Eye (tissue), 1 donor: ENCODE measurements around the gene RPL3.
"Not testable (repeated sequence)": the region's sequence is repeated elsewhere in the genome, so short reads cannot be mapped to it uniquely, and the experiment has no call there.

ENCODE experiments used
- DNase-seq: peaks from one replicate; pipeline ENCODE4 v3.0.0-alpha.2; 2015

Gene RPL3

GRCh38 chr22:39319284-39320022 lies at the start of gene RPL3:
Gene RPL3 (minus strand): TSS chr22:39319623. CDS start chr22:39319597, 26 bp downstream.
- peak; percentile 100 for DNase-seq

- no peak for DNase-seq
Measured at GRCh38 chr22:39369186-39369585, 49.8 kb upstream of the RPL3 start.

GRCh38 chr22:39368461-39368911 lies 49.1 kb upstream of the RPL3 start:
- DNase-seq, result no peak

- DNase-seq, result no peak
Measured at GRCh38 chr22:39367035-39367434, 47.6 kb upstream of the RPL3 start.

GRCh38 chr22:39365492-39365780 lies 46.0 kb upstream of the RPL3 start:
- no peak for DNase-seq

GRCh38 chr22:39364714-39365491 lies 45.5 kb upstream of the RPL3 start:
- no peak for DNase-seq

- DNase-seq, result peak; percentile 39
Measured at GRCh38 chr22:39363751-39364515, 44.5 kb upstream of the RPL3 start.

GRCh38 chr22:39362932-39363331 lies 43.5 kb upstream of the RPL3 start:
- no peak for DNase-seq

- peak; percentile 52 for DNase-seq
Measured at GRCh38 chr22:39362271-39362670, 42.8 kb upstream of the RPL3 start.

- no peak for DNase-seq
Measured at GRCh38 chr22:39361496-39361895, 42.1 kb upstream of the RPL3 start.

- DNase-seq, result peak; percentile 38
Measured at GRCh38 chr22:39360674-39361413, 41.4 kb upstream of the RPL3 start.

- no peak for DNase-seq
Measured at GRCh38 chr22:39360242-39360641, 40.8 kb upstream of the RPL3 start.

GRCh38 chr22:39359659-39360195 lies 40.3 kb upstream of the RPL3 start:
- no peak for DNase-seq

GRCh38 chr22:39358197-39358596 lies 38.8 kb upstream of the RPL3 start:
- DNase-seq, result not testable (repeated sequence)

GRCh38 chr22:39357110-39358108 lies 38.0 kb upstream of the RPL3 start:
- DNase-seq, result not testable (repeated sequence)

- no peak for DNase-seq
Measured at GRCh38 chr22:39356464-39356863, 37.0 kb upstream of the RPL3 start.

- not testable (repeated sequence) for DNase-seq
Measured at GRCh38 chr22:39355805-39356204, 36.4 kb upstream of the RPL3 start.

GRCh38 chr22:39355080-39355479 lies 35.7 kb upstream of the RPL3 start:
- no peak for DNase-seq

GRCh38 chr22:39353346-39353745 lies 33.9 kb upstream of the RPL3 start:
- DNase-seq, result no peak

- DNase-seq, result no peak
Measured at GRCh38 chr22:39352306-39352891, 33.0 kb upstream of the RPL3 start.

- peak; percentile 49 for DNase-seq
Measured at GRCh38 chr22:39351689-39352214, 32.3 kb upstream of the RPL3 start.
